WTC11 (cell line): Measurements from ENCODE around the gene SLC38A1. TPM values are rescaled to one million over a fixed set of nuclear protein-coding genes. Genes with fewer than 3 reads are reported as not detected.
A peak's percentile ranks its signal among the peaks of the same experiment; 100 is the strongest.

Experiments
- ATAC-seq: fragments of 200-7000 bp; cut with Tn5 transposase; 2 replicates; pipeline ENCODE4 v1.10.0; 2021; ENCODE audit warnings: mild to moderate bottlenecking, moderate library complexity
- CTCF ChIA-PET: fragments of 300-600 bp; sonication (Branson Sonifier 250); formaldehyde crosslinking; loops from one replicate; lab custom pipeline; 2021; ENCODE audit warnings: antibody characterized with exemption; lab: Charles Lee
- POLR2A ChIA-PET: fragments of 350-600 bp; sonication (Branson Sonifier 250); formaldehyde crosslinking; loops from one replicate; lab custom pipeline; 2021; ENCODE audit warnings: antibody characterized with exemption; lab: Charles Lee
- DNase-seq: peaks from one replicate; pipeline ENCODE4 v3.0.0; 2021; ENCODE audit warnings: low spot score
- H3K27ac Mint-ChIP-seq: 2 replicates; pipeline ENCODE4 v1.8.0; 2021; ENCODE audit warnings: mixed read lengths
- H3K27me3 Mint-ChIP-seq: 2 replicates; pipeline ENCODE4 v1.8.0; 2021; ENCODE audit warnings: low read depth, mild to moderate bottlenecking, moderate library complexity, mixed read lengths
- H3K36me3 Mint-ChIP-seq: 2 replicates; pipeline ENCODE4 v1.8.0; 2021; ENCODE audit warnings: mixed read lengths
- H3K4me1 Mint-ChIP-seq: 2 replicates; pipeline ENCODE4 v1.8.0; 2022; ENCODE audit warnings: mixed read lengths
- H3K4me3 Mint-ChIP-seq: 2 replicates; pipeline ENCODE4 v1.8.0; 2021; ENCODE audit warnings: mild to moderate bottlenecking, moderate library complexity, mixed read lengths
- H3K9me3 Mint-ChIP-seq: 2 replicates; pipeline ENCODE4 v1.8.0; 2021; ENCODE audit warnings: mixed read lengths
- AR ChIP-seq: fragments of 250-450 bp; sonication (Bioruptor Pico); IDR thresholded peaks from 2 replicates; pipeline ENCODE4 v1.9.0; 2021; ENCODE audit warnings: mild to moderate bottlenecking
- ATF2 ChIP-seq: sonication (generic); formaldehyde crosslinking; IDR thresholded peaks from 2 replicates; pipeline ENCODE4 v1.8.1; 2022; ENCODE audit warnings: low read depth, missing genetic modification reagents, borderline replicate concordance
- CREB1 ChIP-seq: sonication (generic); formaldehyde crosslinking; IDR thresholded peaks from 2 replicates; pipeline ENCODE4 v1.8.0; 2023; ENCODE audit warnings: mild to moderate bottlenecking, missing genetic modification reagents
- ETV6 ChIP-seq: sonication (generic); formaldehyde crosslinking; IDR thresholded peaks from 2 replicates; pipeline ENCODE4 v1.8.1; 2022; ENCODE audit warnings: mild to moderate bottlenecking, missing genetic modification reagents
- IRF2 ChIP-seq: sonication (generic); formaldehyde crosslinking; IDR thresholded peaks from 2 replicates; pipeline ENCODE4 v1.8.0; 2022; ENCODE audit warnings: low read depth, missing genetic modification reagents, borderline replicate concordance
- NFYB ChIP-seq: sonication (generic); formaldehyde crosslinking; conservative IDR thresholded peaks from 2 replicates; pipeline ENCODE4 v1.8.0; 2022; ENCODE audit warnings: low read depth, missing genetic modification reagents
- TCF7 ChIP-seq: sonication (generic); formaldehyde crosslinking; IDR thresholded peaks from 2 replicates; pipeline ENCODE4 v1.8.0; 2022; ENCODE audit warnings: mild to moderate bottlenecking, low read depth, missing genetic modification reagents, moderate library complexity
- TEAD1 ChIP-seq: sonication (generic); formaldehyde crosslinking; IDR thresholded peaks from 2 replicates; pipeline ENCODE4 v1.8.0; 2022; ENCODE audit warnings: mild to moderate bottlenecking, missing genetic modification reagents
- total RNA-seq: library from RNA; stranded (reverse); gene quantifications from 3 replicates; pipeline ENCODE4 v1.2.3, GENCODE V29; 2021
- TF ChIP-seq, protein P1 (sequence below): sonication (generic); formaldehyde crosslinking; IDR thresholded peaks from 2 replicates; pipeline ENCODE4 v1.8.1; 2022; ENCODE audit warnings: low read depth, mild to moderate bottlenecking, moderate library complexity, missing genetic modification reagents, borderline replicate concordance
- TF ChIP-seq, protein P2 (sequence below): sonication (generic); formaldehyde crosslinking; IDR thresholded peaks from 2 replicates; pipeline ENCODE4 v1.8.0; 2022; ENCODE audit warnings: mild to moderate bottlenecking, missing genetic modification reagents
- TF ChIP-seq, protein P3 (sequence below): fragments of 250-450 bp; sonication (Bioruptor Pico); IDR thresholded peaks from 2 replicates; pipeline ENCODE4 v1.9.0; 2021; ENCODE audit warnings: mild to moderate bottlenecking, borderline replicate concordance
- TF ChIP-seq, protein P4 (sequence below): fragments of 250-450 bp; sonication (Bioruptor Pico); IDR thresholded peaks from 2 replicates; pipeline ENCODE4 v1.8.0; 2021; ENCODE audit warnings: mild to moderate bottlenecking

SLC38A1 gene
- total RNA-seq, 1 experiment from 2014 or later = 179 TPM

GRCh38 chr12:46269429-46270241, 792 bp upstream of the SLC38A1 start:
- ATAC-seq = peak; percentile 12
- TF ChIP-seq ETV6 (CRISPR knock-in tag) = 0 out of 2 replicates have a peak, but pooled peaks have one; percentile 24
- TF ChIP-seq, protein P1, sequence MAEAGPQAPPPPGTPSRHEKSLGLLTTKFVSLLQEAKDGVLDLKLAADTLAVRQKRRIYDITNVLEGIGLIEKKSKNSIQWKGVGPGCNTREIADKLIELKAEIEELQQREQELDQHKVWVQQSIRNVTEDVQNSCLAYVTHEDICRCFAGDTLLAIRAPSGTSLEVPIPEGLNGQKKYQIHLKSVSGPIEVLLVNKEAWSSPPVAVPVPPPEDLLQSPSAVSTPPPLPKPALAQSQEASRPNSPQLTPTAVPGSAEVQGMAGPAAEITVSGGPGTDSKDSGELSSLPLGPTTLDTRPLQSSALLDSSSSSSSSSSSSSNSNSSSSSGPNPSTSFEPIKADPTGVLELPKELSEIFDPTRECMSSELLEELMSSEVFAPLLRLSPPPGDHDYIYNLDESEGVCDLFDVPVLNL = no peak
- TF ChIP-seq NFYB (CRISPR knock-in tag) = no peak
- TF ChIP-seq ATF2 (CRISPR knock-in tag) = no peak
- TF ChIP-seq, protein P2, sequence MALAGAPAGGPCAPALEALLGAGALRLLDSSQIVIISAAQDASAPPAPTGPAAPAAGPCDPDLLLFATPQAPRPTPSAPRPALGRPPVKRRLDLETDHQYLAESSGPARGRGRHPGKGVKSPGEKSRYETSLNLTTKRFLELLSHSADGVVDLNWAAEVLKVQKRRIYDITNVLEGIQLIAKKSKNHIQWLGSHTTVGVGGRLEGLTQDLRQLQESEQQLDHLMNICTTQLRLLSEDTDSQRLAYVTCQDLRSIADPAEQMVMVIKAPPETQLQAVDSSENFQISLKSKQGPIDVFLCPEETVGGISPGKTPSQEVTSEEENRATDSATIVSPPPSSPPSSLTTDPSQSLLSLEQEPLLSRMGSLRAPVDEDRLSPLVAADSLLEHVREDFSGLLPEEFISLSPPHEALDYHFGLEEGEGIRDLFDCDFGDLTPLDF (CRISPR knock-in tag) = no peak
- TF ChIP-seq CREB1 (CRISPR knock-in tag) = 0 out of 2 replicates have a peak, but pooled peaks have one; percentile 13
- TF ChIP-seq IRF2 (CRISPR knock-in tag) = no peak
- TF ChIP-seq AR (CRISPR knock-in tag) = 0 out of 2 replicates have a peak, but pooled peaks have one; percentile 15
- TF ChIP-seq, protein P3, sequence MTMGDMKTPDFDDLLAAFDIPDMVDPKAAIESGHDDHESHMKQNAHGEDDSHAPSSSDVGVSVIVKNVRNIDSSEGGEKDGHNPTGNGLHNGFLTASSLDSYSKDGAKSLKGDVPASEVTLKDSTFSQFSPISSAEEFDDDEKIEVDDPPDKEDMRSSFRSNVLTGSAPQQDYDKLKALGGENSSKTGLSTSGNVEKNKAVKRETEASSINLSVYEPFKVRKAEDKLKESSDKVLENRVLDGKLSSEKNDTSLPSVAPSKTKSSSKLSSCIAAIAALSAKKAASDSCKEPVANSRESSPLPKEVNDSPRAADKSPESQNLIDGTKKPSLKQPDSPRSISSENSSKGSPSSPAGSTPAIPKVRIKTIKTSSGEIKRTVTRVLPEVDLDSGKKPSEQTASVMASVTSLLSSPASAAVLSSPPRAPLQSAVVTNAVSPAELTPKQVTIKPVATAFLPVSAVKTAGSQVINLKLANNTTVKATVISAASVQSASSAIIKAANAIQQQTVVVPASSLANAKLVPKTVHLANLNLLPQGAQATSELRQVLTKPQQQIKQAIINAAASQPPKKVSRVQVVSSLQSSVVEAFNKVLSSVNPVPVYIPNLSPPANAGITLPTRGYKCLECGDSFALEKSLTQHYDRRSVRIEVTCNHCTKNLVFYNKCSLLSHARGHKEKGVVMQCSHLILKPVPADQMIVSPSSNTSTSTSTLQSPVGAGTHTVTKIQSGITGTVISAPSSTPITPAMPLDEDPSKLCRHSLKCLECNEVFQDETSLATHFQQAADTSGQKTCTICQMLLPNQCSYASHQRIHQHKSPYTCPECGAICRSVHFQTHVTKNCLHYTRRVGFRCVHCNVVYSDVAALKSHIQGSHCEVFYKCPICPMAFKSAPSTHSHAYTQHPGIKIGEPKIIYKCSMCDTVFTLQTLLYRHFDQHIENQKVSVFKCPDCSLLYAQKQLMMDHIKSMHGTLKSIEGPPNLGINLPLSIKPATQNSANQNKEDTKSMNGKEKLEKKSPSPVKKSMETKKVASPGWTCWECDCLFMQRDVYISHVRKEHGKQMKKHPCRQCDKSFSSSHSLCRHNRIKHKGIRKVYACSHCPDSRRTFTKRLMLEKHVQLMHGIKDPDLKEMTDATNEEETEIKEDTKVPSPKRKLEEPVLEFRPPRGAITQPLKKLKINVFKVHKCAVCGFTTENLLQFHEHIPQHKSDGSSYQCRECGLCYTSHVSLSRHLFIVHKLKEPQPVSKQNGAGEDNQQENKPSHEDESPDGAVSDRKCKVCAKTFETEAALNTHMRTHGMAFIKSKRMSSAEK (CRISPR knock-in tag) = 0 out of 2 replicates have a peak, but pooled peaks have one; percentile 17
- TF ChIP-seq, protein P4, sequence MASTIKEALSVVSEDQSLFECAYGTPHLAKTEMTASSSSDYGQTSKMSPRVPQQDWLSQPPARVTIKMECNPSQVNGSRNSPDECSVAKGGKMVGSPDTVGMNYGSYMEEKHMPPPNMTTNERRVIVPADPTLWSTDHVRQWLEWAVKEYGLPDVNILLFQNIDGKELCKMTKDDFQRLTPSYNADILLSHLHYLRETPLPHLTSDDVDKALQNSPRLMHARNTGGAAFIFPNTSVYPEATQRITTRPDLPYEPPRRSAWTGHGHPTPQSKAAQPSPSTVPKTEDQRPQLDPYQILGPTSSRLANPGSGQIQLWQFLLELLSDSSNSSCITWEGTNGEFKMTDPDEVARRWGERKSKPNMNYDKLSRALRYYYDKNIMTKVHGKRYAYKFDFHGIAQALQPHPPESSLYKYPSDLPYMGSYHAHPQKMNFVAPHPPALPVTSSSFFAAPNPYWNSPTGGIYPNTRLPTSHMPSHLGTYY (CRISPR knock-in tag) = 0 out of 2 replicates have a peak, but pooled peaks have one; percentile 15
- TF ChIP-seq TCF7 (CRISPR knock-in tag) = no peak; the same call in 1 of the 2 replicates
- no peak for TF ChIP-seq TEAD1
- CTCF ChIA-PET = interaction anchor here (1.2 kb wide), 1 partner anchor 145 kb away, joined by 4 read pairs; no protein-coding TSS in a partner anchor

More at GRCh38 chr12:46269429-46270241, 792 bp upstream of the SLC38A1 start:
- peaks cover 22% of the 10 kb centered on the region for H3K4me1 Mint-ChIP-seq
- DNase-seq = peak; percentile 36
- peaks cover 6% of the 10 kb centered on the region; the same call in 1 of the 2 replicates for H3K36me3 Mint-ChIP-seq
- H3K27me3 Mint-ChIP-seq = no peaks in the 10 kb centered on the region
- POLR2A ChIA-PET = interaction anchor here (0.5 to 2.7 kb wide), 10 partner anchors 11 to 280 kb away, joined by 3 to 8 read pairs (median 3); no protein-coding TSS in a partner anchor
- H3K9me3 Mint-ChIP-seq = no peaks in the 10 kb centered on the region
- H3K27ac Mint-ChIP-seq = peak overlapping the region; percentile 89
- no peak overlapping the region for H3K4me3 Mint-ChIP-seq
